Measurements from ENCODE around the gene IDI1. TPM values are rescaled to one million over a fixed set of nuclear protein-coding genes. Genes with fewer than 3 reads are reported as not detected.

Gene IDI1
- total and polyA plus RNA-seq, 2 donors (not counting 1 experiment from before 2014, with no cell fraction given), result 59.8 to 167 TPM

DNA sequence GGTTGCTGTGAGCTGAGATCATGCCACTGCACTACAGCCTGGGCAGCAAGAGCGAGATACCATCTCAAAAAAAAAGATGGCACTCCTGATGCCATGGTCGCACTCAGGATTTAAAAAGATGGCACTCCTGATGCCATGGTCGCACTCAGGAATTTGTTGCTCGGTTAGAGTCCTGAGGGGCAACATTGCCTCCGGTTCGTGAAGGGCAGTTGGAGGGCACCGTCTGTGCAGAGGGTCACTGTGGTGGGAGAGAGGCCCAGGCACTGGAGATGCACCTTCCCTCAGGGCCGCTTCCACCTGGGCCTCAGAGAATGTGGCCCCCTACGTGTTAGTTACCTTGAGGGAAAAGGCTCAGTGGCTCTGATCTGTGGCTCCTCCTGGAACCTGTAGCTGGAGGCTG lies 42.3 kb downstream of the IDI1 start:
- peaks cover 32% of the 10 kb centered on the region for H3K79me2 ChIP-seq (ENCODE audit: control insufficient read depth, insufficient read depth, low read length)
- no peak overlapping the region for H3K27ac ChIP-seq (ENCODE audit: low read length in 2 of 2)
- TF ChIP-seq EZH2 (IDR thresholded peaks at IDR 0.05; ENCODE audit: borderline replicate concordance, insufficient read depth, low read depth, low read length, poor library complexity, severe bottlenecking), result no peak
- TF ChIP-seq, protein P1, sequence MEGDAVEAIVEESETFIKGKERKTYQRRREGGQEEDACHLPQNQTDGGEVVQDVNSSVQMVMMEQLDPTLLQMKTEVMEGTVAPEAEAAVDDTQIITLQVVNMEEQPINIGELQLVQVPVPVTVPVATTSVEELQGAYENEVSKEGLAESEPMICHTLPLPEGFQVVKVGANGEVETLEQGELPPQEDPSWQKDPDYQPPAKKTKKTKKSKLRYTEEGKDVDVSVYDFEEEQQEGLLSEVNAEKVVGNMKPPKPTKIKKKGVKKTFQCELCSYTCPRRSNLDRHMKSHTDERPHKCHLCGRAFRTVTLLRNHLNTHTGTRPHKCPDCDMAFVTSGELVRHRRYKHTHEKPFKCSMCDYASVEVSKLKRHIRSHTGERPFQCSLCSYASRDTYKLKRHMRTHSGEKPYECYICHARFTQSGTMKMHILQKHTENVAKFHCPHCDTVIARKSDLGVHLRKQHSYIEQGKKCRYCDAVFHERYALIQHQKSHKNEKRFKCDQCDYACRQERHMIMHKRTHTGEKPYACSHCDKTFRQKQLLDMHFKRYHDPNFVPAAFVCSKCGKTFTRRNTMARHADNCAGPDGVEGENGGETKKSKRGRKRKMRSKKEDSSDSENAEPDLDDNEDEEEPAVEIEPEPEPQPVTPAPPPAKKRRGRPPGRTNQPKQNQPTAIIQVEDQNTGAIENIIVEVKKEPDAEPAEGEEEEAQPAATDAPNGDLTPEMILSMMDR (IDR thresholded peaks at IDR 0.05), result no peak
- peaks cover 0 to 4% (median 3%) of the 10 kb centered on the region in 3 donors for H3K9me3 ChIP-seq (ENCODE audit: control extremely low read depth in 1 of 3, control insufficient read depth in 2 of 3, insufficient read depth in 1 of 3, low read length in 2 of 3)
- H3K4me2 ChIP-seq (replicated peaks; ENCODE audit: low read depth, low read length, poor library complexity, severe bottlenecking), result no peak overlapping the region
- H3K4me3 Mint-ChIP-seq, result no peak overlapping the region
- H3K4me1 ChIP-seq (ENCODE audit: control insufficient read depth in 2 of 2, insufficient read depth in 2 of 2, low read length in 2 of 2), result no peaks in the 10 kb centered on the region
- intact Hi-C loops (cut with micrococcal nuclease), result no loop called here
- CTCF ChIA-PET, result interaction anchor here (0.6 kb wide), 1 partner anchor 123 kb away, joined by 5 read pairs; no protein-coding TSS in a partner anchor
- H4K20me1 ChIP-seq (ENCODE audit: control insufficient read depth, insufficient read depth, low read length, poor library complexity, severe bottlenecking), result peaks cover 20% of the 10 kb centered on the region
- no peaks in the 10 kb centered on the region for H3K27me3 ChIP-seq (replicated peaks in 1 of 4; ENCODE audit: control extremely low read depth in 1 of 4, control insufficient read depth in 3 of 4, insufficient read depth in 4 of 4, low read length in 3 of 4)
- no peak for DNase-seq
- H3K27me3 Mint-ChIP-seq, result no peaks in the 10 kb centered on the region
- no peak overlapping the region for H2AFZ ChIP-seq (ENCODE audit: insufficient read depth, low read depth, low read length, poor library complexity, severe bottlenecking)
- H3K9me3 Mint-ChIP-seq (ENCODE audit: insufficient read depth), result no peaks in the 10 kb centered on the region
- H3K27ac Mint-ChIP-seq, result no peak overlapping the region
- ATAC-seq (ENCODE audit: low read depth), result no peak
- H3K9ac ChIP-seq (ENCODE audit: low read length), result no peak overlapping the region
- H3K36me3 ChIP-seq (replicated peaks in 1 of 2; ENCODE audit: control extremely low read depth in 1 of 2, control insufficient read depth in 1 of 2, extremely low read depth in 1 of 2, insufficient read depth in 2 of 2, low read length in 1 of 2), result peaks cover 7 to 90% of the 10 kb centered on the region in 2 experiments
- no peaks in the 10 kb centered on the region for H3K4me1 Mint-ChIP-seq
- POLR2A ChIA-PET, result no interaction called here
- WGBS (ENCODE audit: insufficient coverage), result 100% methylated on average over 9 of the region's 9 CpGs
- H3K4me3 ChIP-seq (ENCODE audit: control extremely low read depth in 1 of 5, extremely low read depth in 1 of 5, insufficient read depth in 1 of 5, low read depth in 2 of 5, low read length in 4 of 5), result no peak overlapping the region

DNA sequence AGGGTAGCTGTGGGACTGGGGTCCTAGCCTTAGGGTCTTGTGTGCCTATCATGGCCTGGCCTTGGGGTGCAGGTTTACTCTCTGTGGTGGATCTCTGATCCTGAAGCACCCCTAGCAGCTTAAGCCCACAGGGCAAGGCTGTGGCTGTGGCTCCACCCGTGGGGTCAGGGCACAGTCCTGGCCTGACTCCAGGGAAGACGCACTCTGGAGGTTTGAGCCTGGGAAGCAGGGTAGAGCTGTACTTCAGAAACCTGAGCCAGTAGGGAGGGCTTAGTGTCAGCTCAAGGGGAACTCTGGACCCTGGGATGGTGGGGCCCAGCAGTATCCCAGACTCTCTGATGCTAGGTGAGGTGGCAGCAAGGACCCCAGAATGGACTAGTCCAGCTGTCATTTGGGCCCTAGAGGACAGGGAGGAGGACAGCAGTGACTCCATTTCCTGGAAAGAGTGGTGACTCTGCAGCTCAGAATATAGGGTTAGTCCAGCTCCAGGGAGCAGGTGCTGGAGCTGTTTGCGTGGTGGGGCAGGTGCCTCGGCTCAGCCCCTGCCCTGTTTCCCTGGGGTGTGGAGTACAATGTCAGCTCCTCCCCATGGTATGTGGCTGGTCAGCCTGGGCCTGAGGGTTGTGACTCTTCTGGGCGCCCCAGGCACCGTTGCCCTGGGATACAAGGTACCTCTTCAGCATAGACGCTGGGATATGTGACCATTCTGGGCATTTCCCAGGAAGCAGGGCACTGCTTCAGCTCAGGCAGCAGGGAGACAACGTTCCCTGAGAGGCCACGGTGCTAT lies 44.8 kb downstream of the IDI1 start:
- Mint-ChIP-seq H3K4me1 (no peaks in the 10 kb centered on the region), H3K4me3 (no peak overlapping the region), H3K27ac (no peak overlapping the region), H3K27me3 (no peaks in the 10 kb centered on the region), H3K9me3 (ENCODE audit: insufficient read depth) (no peaks in the 10 kb centered on the region)
- POLR2A ChIA-PET, result no interaction called here
- Histone ChIP-seq H3K27me3 (replicated peaks in 1 of 4; ENCODE audit: control extremely low read depth in 1 of 4, control insufficient read depth in 3 of 4, insufficient read depth in 4 of 4, low read length in 3 of 4) (no peaks in the 10 kb centered on the region), H3K79me2 (ENCODE audit: control insufficient read depth, insufficient read depth, low read length) (peaks cover 37% of the 10 kb centered on the region), H3K4me3 (ENCODE audit: control extremely low read depth in 1 of 5, extremely low read depth in 1 of 5, insufficient read depth in 1 of 5, low read depth in 2 of 5, low read length in 4 of 5) (no peak overlapping the region), H3K9ac (ENCODE audit: low read length) (no peak overlapping the region), H3K27ac (ENCODE audit: low read length in 2 of 2) (no peak overlapping the region), H3K9me3 (ENCODE audit: control extremely low read depth in 1 of 3, control insufficient read depth in 2 of 3, insufficient read depth in 1 of 3, low read length in 2 of 3) (peaks cover 0 to 4% (median 3%) of the 10 kb centered on the region in 3 donors), H4K20me1 (ENCODE audit: control insufficient read depth, insufficient read depth, low read length, poor library complexity, severe bottlenecking) (peaks cover 20% of the 10 kb centered on the region), H3K4me2 (replicated peaks; ENCODE audit: low read depth, low read length, poor library complexity, severe bottlenecking) (no peak overlapping the region), H3K4me1 (ENCODE audit: control insufficient read depth in 2 of 2, insufficient read depth in 2 of 2, low read length in 2 of 2) (no peaks in the 10 kb centered on the region), H2AFZ (ENCODE audit: insufficient read depth, low read depth, low read length, poor library complexity, severe bottlenecking) (no peak overlapping the region), H3K36me3 (replicated peaks in 1 of 2; ENCODE audit: control extremely low read depth in 1 of 2, control insufficient read depth in 1 of 2, extremely low read depth in 1 of 2, insufficient read depth in 2 of 2, low read length in 1 of 2) (peaks cover 9 to 85% of the 10 kb centered on the region in 2 experiments)
- intact Hi-C loops (cut with micrococcal nuclease), result no loop called here
- ATAC-seq (ENCODE audit: low read depth) (no peak), DNase-seq (no peak)
- CTCF ChIA-PET, result no interaction called here
- TF ChIP-seq EZH2 (IDR thresholded peaks at IDR 0.05; ENCODE audit: borderline replicate concordance, insufficient read depth, low read depth, low read length, poor library complexity, severe bottlenecking), result no peak
- TF ChIP-seq, protein P1 (IDR thresholded peaks at IDR 0.05), result no peak
- WGBS (ENCODE audit: insufficient coverage), result 94% methylated on average over 8 of the region's 9 CpGs
